ENCODE measurements around the gene PTAR1. TPM values are rescaled to one million over a fixed set of nuclear protein-coding genes. Genes with fewer than 3 reads are reported as not detected.
A peak's percentile ranks its signal among the peaks of the same experiment; 100 is the strongest.
"Not testable (repeated sequence)": the region's sequence is repeated elsewhere in the genome, so short reads cannot be mapped to it uniquely, and the experiment has no call there.

The PTAR1 gene
- total RNA-seq, 1 donor = 162 TPM

DNA sequence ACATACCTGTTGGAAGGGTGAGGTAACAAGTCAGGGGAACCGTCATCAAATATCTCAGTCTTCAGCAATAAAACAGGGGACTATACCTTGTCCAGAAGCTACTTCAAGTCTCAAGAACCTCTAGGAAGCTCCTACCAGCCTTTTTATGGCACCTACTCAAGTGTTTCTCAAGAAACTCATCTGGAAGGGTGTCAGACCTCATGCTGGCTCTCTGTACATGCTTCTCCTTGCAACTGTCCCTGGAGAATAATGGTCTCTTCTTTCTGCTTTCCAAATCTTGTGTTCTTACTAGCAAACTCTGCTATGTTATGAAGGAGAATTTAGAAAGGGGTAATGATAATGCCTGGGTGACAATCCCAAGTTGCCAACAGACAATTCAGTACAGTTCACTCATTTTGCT is 8.3 kb upstream of the PTAR1 start:
- Histone ChIP-seq H3K4me1 (ENCODE audit: insufficient read depth, low read length) (no peaks in the 10 kb centered on the region), H3K27me3 (ENCODE audit: insufficient read depth, low read length) (no peaks in the 10 kb centered on the region), H3K4me3 (ENCODE audit: low read length) (no peak overlapping the region), H3K9me3 (ENCODE audit: low read depth, low read length) (no peaks in the 10 kb centered on the region)

- H3K9me3 ChIP-seq (ENCODE audit: low read depth, low read length); H3K4me1 ChIP-seq (ENCODE audit: insufficient read depth, low read length); H3K4me3 ChIP-seq (ENCODE audit: low read length); H3K27me3 ChIP-seq (ENCODE audit: insufficient read depth, low read length): not testable (repeated sequence)
Measured at GRCh38 chr9:69763862-69764261, 4.1 kb upstream of the PTAR1 start.

- Histone ChIP-seq H3K27me3 (ENCODE audit: insufficient read depth, low read length) (no peaks in the 10 kb centered on the region), H3K4me1 (ENCODE audit: insufficient read depth, low read length) (peaks cover 14% of the 10 kb centered on the region), H3K9me3 (ENCODE audit: low read depth, low read length) (no peaks in the 10 kb centered on the region), H3K4me3 (ENCODE audit: low read length) (no peak overlapping the region)
Measured at GRCh38 chr9:69762527-69762926, 2.7 kb upstream of the PTAR1 start.

- Histone ChIP-seq H3K9me3 (ENCODE audit: low read depth, low read length) (no peaks in the 10 kb centered on the region), H3K27me3 (ENCODE audit: insufficient read depth, low read length) (no peaks in the 10 kb centered on the region), H3K4me3 (ENCODE audit: low read length) (peak overlapping the region; percentile 96), H3K4me1 (ENCODE audit: insufficient read depth, low read length) (peaks cover 19% of the 10 kb centered on the region)
Measured at GRCh38 chr9:69760278-69760610, 433 bp upstream of the PTAR1 start.

DNA sequence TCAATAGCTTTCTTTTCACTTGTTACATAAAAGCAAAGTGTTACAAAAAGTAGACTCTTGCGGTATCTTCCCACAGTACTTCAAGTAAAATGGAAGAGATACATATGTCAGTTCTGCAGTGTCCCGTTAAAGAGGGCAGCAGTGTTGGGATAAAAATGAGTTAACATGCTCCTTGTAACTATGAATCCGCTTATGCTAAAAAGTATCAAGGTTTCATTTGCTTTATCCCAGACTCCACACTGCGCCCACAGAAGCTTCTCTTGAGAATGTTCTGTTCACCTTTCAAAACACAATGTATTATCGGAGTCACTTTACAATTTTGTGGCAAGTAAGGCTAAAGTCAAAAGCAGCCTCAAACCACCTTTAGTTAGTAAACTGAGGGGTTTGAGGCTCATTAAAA is 790 bp downstream of the PTAR1 start:
- no peaks in the 10 kb centered on the region for H3K27me3 ChIP-seq (ENCODE audit: insufficient read depth, low read length)
- peak overlapping the region; percentile 96 for H3K4me3 ChIP-seq (ENCODE audit: low read length)
- H3K9me3 ChIP-seq (ENCODE audit: low read depth, low read length) = no peaks in the 10 kb centered on the region
- peaks cover 19% of the 10 kb centered on the region for H3K4me1 ChIP-seq (ENCODE audit: insufficient read depth, low read length)

- Histone ChIP-seq H3K4me3 (ENCODE audit: low read length) (no peak overlapping the region), H3K27me3 (ENCODE audit: insufficient read depth, low read length) (no peaks in the 10 kb centered on the region), H3K9me3 (ENCODE audit: low read depth, low read length) (no peaks in the 10 kb centered on the region), H3K4me1 (ENCODE audit: insufficient read depth, low read length) (peaks cover 19% of the 10 kb centered on the region)
Measured at GRCh38 chr9:69757996-69758675, 1.7 kb downstream of the PTAR1 start.

DNA sequence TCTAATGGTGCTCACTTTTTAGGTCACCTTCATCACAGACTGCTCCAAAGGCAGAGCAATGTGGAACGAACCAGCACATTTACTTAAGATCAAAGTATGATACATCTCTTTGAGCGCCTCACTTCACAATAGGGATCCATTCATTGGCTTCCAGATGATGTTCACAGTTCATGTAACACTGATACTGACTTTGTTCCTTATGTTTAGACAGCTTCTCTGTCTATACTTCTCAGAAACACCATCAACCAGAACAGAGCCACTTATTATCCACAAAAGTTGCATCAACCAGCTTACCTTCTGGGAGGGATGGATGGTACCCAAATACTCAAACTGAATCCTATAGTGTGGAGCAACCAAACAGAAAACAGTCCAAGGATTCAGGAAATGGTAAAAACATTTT is 4.6 kb downstream of the PTAR1 start:
- Histone ChIP-seq H3K9me3 (ENCODE audit: low read depth, low read length) (no peaks in the 10 kb centered on the region), H3K4me1 (ENCODE audit: insufficient read depth, low read length) (peaks cover 15% of the 10 kb centered on the region), H3K27me3 (ENCODE audit: insufficient read depth, low read length) (no peaks in the 10 kb centered on the region), H3K4me3 (ENCODE audit: low read length) (no peak overlapping the region)

DNA sequence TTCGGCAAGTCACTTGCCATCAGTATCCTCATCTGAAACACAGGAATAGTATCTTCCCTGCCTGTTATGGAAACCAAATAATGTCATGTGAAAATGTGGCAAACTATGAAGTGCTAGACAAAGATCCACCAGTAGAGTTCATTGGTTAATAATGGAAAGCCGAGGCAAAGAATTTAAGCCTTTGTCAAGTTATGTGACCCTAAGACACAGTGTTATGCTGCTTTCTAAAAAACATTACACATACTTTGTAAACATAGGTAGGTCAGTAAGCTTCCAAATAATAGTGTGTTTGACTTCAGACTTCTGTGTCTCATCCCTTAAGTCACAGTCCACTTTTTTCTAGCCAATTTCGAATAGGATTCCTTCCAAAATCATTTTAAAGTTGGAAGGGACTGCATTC is 6.0 kb downstream of the PTAR1 start:
- no peak overlapping the region for H3K4me3 ChIP-seq (ENCODE audit: low read length)
- no peaks in the 10 kb centered on the region for H3K27me3 ChIP-seq (ENCODE audit: insufficient read depth, low read length)
- H3K4me1 ChIP-seq (ENCODE audit: insufficient read depth, low read length) = peaks cover 10% of the 10 kb centered on the region
- H3K9me3 ChIP-seq (ENCODE audit: low read depth, low read length) = no peaks in the 10 kb centered on the region

- Histone ChIP-seq H3K4me3 (ENCODE audit: low read length) (no peak overlapping the region), H3K27me3 (ENCODE audit: insufficient read depth, low read length) (no peaks in the 10 kb centered on the region), H3K9me3 (ENCODE audit: low read depth, low read length) (no peaks in the 10 kb centered on the region), H3K4me1 (ENCODE audit: insufficient read depth, low read length) (peaks cover 21% of the 10 kb centered on the region)
Measured at GRCh38 chr9:69750085-69750484, 9.7 kb downstream of the PTAR1 start.

DNA sequence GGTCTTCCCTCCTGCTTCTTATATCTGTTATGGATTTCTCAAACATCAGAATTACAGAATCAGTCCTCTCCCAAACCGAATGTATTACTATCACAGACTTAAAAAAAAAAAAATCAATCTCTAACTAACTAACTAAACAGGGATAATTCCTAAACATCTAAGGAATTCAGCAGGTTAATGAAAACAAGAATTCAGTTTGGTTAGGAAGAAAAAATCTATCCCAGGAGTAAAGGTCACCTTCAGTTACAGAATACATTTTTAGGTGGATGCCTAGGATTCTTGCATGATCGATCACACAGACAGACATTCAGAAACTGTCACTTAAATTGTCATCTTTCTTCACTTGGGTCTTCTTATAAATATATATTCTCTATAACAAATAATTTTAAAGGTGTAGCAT is 11.5 kb downstream of the PTAR1 start:
- Histone ChIP-seq H3K27me3 (ENCODE audit: insufficient read depth, low read length) (no peaks in the 10 kb centered on the region), H3K9me3 (ENCODE audit: low read depth, low read length) (no peaks in the 10 kb centered on the region), H3K4me1 (ENCODE audit: insufficient read depth, low read length) (peaks cover 28% of the 10 kb centered on the region), H3K4me3 (ENCODE audit: low read length) (no peak overlapping the region)

GRCh38 chr9:69746859-69747560 is 12.8 kb downstream of the PTAR1 start:
- peaks cover 28% of the 10 kb centered on the region for H3K4me1 ChIP-seq (ENCODE audit: insufficient read depth, low read length)
- no peaks in the 10 kb centered on the region for H3K27me3 ChIP-seq (ENCODE audit: insufficient read depth, low read length)
- no peaks in the 10 kb centered on the region for H3K9me3 ChIP-seq (ENCODE audit: low read depth, low read length)
- no peak overlapping the region for H3K4me3 ChIP-seq (ENCODE audit: low read length)

DNA sequence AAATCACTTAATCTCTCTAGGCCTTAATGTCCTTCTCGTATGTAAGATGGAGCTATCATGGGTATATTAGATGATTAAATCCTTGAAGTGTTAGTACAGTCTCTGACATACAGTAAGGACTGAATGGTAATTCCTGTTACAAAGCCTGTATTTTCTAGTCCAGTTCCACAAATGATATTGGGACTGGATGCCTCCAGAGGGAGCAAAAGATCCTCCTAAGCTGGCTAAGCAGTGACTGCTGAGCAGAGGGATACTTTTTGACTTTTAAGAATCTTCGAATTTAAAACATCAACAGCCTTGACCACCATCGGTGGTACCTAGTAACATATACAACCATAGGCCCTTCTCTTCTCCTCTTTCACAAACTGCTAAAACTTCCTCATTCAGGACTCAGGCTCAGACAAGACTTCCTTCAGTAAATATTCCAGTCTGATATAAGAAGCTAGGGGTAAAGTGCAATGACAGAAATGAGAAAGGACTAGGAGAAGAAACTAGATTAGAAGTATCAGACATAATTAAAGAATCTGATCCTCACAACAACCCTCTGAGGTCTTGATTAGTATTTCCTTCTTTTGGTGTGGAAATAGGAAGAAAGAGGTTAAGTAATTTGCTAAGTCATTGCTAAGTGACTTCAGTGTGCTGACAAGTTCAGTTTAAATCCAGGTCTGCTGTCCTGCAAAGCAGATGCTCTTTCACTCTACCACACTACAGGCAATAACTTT is 13.9 kb downstream of the PTAR1 start:
- H3K27me3 ChIP-seq (ENCODE audit: insufficient read depth, low read length) = no peaks in the 10 kb centered on the region
- H3K4me3 ChIP-seq (ENCODE audit: low read length) = no peak overlapping the region
- peaks cover 28% of the 10 kb centered on the region for H3K4me1 ChIP-seq (ENCODE audit: insufficient read depth, low read length)
- H3K9me3 ChIP-seq (ENCODE audit: low read depth, low read length) = no peaks in the 10 kb centered on the region

GRCh38 chr9:69744688-69745380 is 15.0 kb downstream of the PTAR1 start:
- no peak overlapping the region for H3K4me3 ChIP-seq (ENCODE audit: low read length)
- no peaks in the 10 kb centered on the region for H3K9me3 ChIP-seq (ENCODE audit: low read depth, low read length)
- H3K4me1 ChIP-seq (ENCODE audit: insufficient read depth, low read length) = peaks cover 28% of the 10 kb centered on the region

GRCh38 chr9:69743930-69744329 is 15.9 kb downstream of the PTAR1 start:
- Histone ChIP-seq H3K4me3 (ENCODE audit: low read length) (no peak overlapping the region), H3K4me1 (ENCODE audit: insufficient read depth, low read length) (peaks cover 28% of the 10 kb centered on the region), H3K27me3 (ENCODE audit: insufficient read depth, low read length) (no peaks in the 10 kb centered on the region), H3K9me3 (ENCODE audit: low read depth, low read length) (no peaks in the 10 kb centered on the region)

More at GRCh38 chr9:69744688-69745380, 15.0 kb downstream of the PTAR1 start:
- H3K27me3 ChIP-seq (ENCODE audit: insufficient read depth, low read length) = no peaks in the 10 kb centered on the region

GRCh38 chr9:69740872-69741505 is 18.8 kb downstream of the PTAR1 start:
- no peaks in the 10 kb centered on the region for H3K27me3 ChIP-seq (ENCODE audit: insufficient read depth, low read length)
- no peaks in the 10 kb centered on the region for H3K9me3 ChIP-seq (ENCODE audit: low read depth, low read length)
- no peak overlapping the region for H3K4me3 ChIP-seq (ENCODE audit: low read length)

More at GRCh38 chr9:69740872-69741505, 18.8 kb downstream of the PTAR1 start:
- peaks cover 15% of the 10 kb centered on the region for H3K4me1 ChIP-seq (ENCODE audit: insufficient read depth, low read length)
